HG02759 (cell line): ENCODE measurements around the gene USP40.

ENCODE experiments used
- ATAC-seq: cut with Tn5 transposase; IDR thresholded peaks from one replicate; pipeline ENCODE4 v1.9.1; 2021; ENCODE audit warnings: mild to moderate bottlenecking, moderate library complexity; ENCODE audit not compliant: unreplicated experiment

The USP40 gene

DNA sequence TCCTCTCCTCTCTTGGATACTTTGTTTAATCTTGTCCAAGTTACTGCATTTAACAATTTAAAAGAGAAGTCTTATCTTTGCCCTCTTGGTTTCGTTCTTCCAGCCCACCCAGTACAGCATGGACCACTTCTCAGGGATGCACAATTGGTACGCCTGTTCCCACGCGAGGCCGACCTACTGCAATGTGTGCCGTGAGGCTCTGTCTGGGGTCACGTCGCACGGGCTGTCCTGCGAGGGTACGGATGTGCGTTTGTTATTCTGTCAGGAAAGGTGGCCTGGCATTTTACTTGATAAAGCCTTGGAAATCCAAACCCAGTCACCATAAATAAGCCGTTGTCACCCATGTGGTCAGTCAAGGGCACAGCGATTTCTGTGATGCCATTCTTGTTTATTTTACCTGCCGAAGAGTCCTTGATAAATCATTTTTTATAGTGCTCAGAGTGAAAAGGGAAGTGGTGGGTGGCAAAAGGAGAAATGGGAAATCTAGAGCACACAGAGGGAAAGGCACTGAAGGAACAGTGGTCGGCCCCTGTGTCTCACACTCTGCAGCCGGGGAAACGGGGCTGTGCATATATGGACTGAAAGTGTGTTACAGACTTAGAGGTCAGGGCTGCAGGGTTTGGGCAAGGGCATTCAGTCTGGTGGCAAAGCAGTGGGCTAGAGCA lies 131.8 kb downstream of the USP40 start:
- no peak for ATAC-seq

DNA sequence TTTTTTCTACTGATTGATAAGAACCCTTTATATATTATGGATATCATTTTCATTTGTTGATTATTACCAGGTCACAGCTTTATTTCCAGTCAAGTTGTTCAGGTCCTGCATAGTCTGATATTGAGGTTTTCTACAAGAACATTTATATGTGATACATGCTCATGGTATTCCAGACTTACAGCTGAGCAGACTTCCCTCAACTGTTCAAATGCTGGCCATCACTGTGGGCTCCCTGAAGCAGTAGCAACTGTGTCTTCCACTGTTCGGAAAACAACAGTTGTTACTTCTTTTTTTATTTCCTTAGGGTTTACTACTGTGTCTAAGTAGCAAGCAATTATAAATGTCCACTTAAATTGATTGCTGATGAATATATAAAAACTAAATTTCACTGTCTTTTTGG lies 132.8 kb downstream of the USP40 start:
- no peak for ATAC-seq

GRCh38 chr2:233433029-233433428 lies 133.6 kb downstream of the USP40 start:
- ATAC-seq, result no peak

DNA sequence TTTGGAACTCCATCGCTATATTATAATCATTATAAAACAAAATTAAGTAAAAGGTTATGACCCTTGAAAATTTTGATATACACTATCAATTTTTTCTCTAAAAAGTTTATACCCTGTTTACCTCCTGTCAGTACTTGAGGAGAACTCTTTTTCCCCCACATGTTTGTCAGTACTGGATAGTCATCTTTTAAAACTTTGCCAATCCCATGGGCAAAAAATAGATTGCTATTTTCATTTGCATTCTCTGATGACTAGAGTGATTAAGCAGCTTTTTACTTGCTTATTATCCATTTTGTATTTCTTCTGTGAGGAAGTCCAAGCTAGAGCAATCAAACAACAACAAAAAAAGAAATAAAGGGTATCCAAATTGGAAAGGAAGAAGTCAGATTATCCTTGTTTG lies 135.9 kb downstream of the USP40 start:
- ATAC-seq, result no peak

- no peak for ATAC-seq
These were observed 136.5 kb downstream of the USP40 start for GRCh38 chr2:233430081-233430480.

DNA sequence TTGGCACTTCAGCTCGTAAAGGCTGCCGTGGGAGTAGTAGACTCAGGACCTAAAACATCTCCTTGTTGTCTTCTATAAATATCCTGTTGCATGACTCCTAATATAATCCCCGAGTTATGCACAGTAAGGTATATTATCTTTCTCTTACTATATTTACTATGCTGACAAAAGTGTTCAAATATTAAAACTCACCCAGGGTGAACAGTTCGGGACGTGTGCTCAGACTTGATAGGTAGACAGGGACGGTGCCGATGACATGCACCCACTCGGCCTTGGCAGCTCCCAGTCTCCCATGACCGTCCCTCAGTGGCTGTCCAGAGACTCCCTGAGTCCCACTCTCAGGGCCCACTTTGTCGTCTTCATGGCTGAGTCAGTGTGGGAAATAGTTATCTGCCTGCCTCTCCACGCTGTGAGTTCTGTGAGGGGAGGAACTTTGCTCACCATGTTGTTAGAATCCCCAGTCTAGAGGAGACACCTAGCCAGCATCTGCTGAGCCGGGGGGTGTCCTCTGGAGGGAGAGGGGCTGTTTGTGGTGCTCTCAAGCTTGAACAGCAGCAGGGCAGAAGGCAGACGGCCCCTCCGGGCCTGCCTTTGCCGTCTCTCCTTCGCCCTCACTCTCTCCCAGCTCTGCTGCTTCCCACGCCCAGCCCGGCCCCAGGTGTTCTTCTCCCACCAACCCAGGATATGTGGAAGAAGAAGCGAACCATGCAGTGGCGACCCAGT lies 137.2 kb downstream of the USP40 start:
- ATAC-seq, result no peak

- no peak for ATAC-seq
These were observed 138.1 kb downstream of the USP40 start for GRCh38 chr2:233428438-233428837.

- ATAC-seq, result no peak
These were observed 138.6 kb downstream of the USP40 start for GRCh38 chr2:233428008-233428407.

- no peak for ATAC-seq
These were observed 139.8 kb downstream of the USP40 start for GRCh38 chr2:233426619-233427342.
